Measurements from ENCODE around the gene NR6A1. TPM values are rescaled to one million over a fixed set of nuclear protein-coding genes. Genes with fewer than 3 reads are reported as not detected.
A peak's percentile ranks its signal among the peaks of the same experiment; 100 is the strongest.

Gene NR6A1
- total RNA-seq, 1 experiment from 2014 or later: 164 TPM

- no peak for TF ChIP-seq FOXP4 (CRISPR knock-in tag; IDR thresholded peaks at IDR 0.05)
Measured at GRCh38 chr9:124537926-124538325, 233.2 kb downstream of the NR6A1 start (continued).

GRCh38 chr9:124535846-124536245 lies 235.3 kb downstream of the NR6A1 start:
- ChIA-PET POLR2A (interaction anchor here (0.6 kb wide), 1 partner anchor 472 kb away, joined by 3 read pairs; no protein-coding TSS in a partner anchor), CTCF (interaction anchor here (0.7 to 3.2 kb wide), 16 partner anchors 11 to 659 kb away, joined by 3 to 42 read pairs (median 14); partner anchors contain the start of genes ADGRD2 and WDR38)
- no peaks in the 10 kb centered on the region for H3K27me3 Mint-ChIP-seq (ENCODE audit: low read depth)
- H3K4me1 Mint-ChIP-seq: no peaks in the 10 kb centered on the region
- H3K36me3 Mint-ChIP-seq: peaks cover 43% of the 10 kb centered on the region
- no peak for TF ChIP-seq AR (CRISPR knock-in tag; IDR thresholded peaks at IDR 0.05)
- TF ChIP-seq KAT7 (CRISPR knock-in tag; IDR thresholded peaks at IDR 0.05; ENCODE audit: borderline replicate concordance): no peak
- TF ChIP-seq NR3C1 (CRISPR knock-in tag; conservative IDR thresholded peaks at IDR 0.05; ENCODE audit: low read depth): no peak
- TF ChIP-seq FOXK1 (CRISPR knock-in tag; IDR thresholded peaks at IDR 0.05): no peak
- no peak for TF ChIP-seq SOX15 (CRISPR knock-in tag; IDR thresholded peaks at IDR 0.05)
- no peak for TF ChIP-seq ZNF512 (CRISPR knock-in tag; IDR thresholded peaks at IDR 0.05; ENCODE audit: borderline replicate concordance)
- TF ChIP-seq FOXJ3 (CRISPR knock-in tag; IDR thresholded peaks at IDR 0.05; ENCODE audit: borderline replicate concordance): no peak
- TF ChIP-seq TP53 (CRISPR knock-in tag; IDR thresholded peaks at IDR 0.05): no peak
- no peak for TF ChIP-seq ARID4B (CRISPR knock-in tag; IDR thresholded peaks at IDR 0.05; ENCODE audit: borderline replicate concordance)
- no peak for TF ChIP-seq JUN (CRISPR knock-in tag; IDR thresholded peaks at IDR 0.05)
- TF ChIP-seq GABPB1 (CRISPR knock-in tag; IDR thresholded peaks at IDR 0.05): no peak
- TF ChIP-seq ERG (CRISPR knock-in tag; IDR thresholded peaks at IDR 0.05): no peak
- TF ChIP-seq SMAD4 (CRISPR knock-in tag; IDR thresholded peaks at IDR 0.05): no peak
- no peak for TF ChIP-seq ZNF219 (CRISPR knock-in tag; IDR thresholded peaks at IDR 0.05; ENCODE audit: borderline replicate concordance)
- TF ChIP-seq RELA (CRISPR knock-in tag; IDR thresholded peaks at IDR 0.05; ENCODE audit: borderline replicate concordance): no peak
- TF ChIP-seq PREB (CRISPR knock-in tag; IDR thresholded peaks at IDR 0.05; ENCODE audit: borderline replicate concordance): no peak
- TF ChIP-seq JAZF1 (CRISPR knock-in tag; IDR thresholded peaks at IDR 0.05): no peak
- TF ChIP-seq IRF2 (CRISPR knock-in tag; IDR thresholded peaks at IDR 0.05; ENCODE audit: borderline replicate concordance, low read depth): no peak
- H3K4me3 Mint-ChIP-seq: no peak overlapping the region
- no peak for ATAC-seq
- peak overlapping the region; percentile 79 for H3K27ac Mint-ChIP-seq
- no peaks in the 10 kb centered on the region for H3K9me3 Mint-ChIP-seq
- DNase-seq (ENCODE audit: low spot score): no peak

Data from WTC11 (cell line).